WI38 (cell line): ENCODE measurements around the gene LUC7L.
"Not testable (repeated sequence)": the region's sequence is repeated elsewhere in the genome, so short reads cannot be mapped to it uniquely, and the experiment has no call there.

Experiments used
- H3K4me3 ChIP-seq: 2 replicates; pipeline ENCODE4 v1.5.1; 2011; ENCODE audit warnings: low read depth, mild to moderate bottlenecking, control low read depth, low read length
- CTCF ChIP-seq: IDR thresholded peaks from 2 replicates; pipeline ENCODE4 v1.5.1; 2012; ENCODE audit warnings: low read depth, mild to moderate bottlenecking, control low read depth, low read length

Gene LUC7L

GRCh38 chr16:162271-162991 is 66.8 kb downstream of the LUC7L start:
- no peak for TF ChIP-seq CTCF
- no peak overlapping the region for H3K4me3 ChIP-seq

GRCh38 chr16:160691-161190 is 68.5 kb downstream of the LUC7L start:
- no peak overlapping the region for H3K4me3 ChIP-seq
- TF ChIP-seq CTCF: no peak

DNA sequence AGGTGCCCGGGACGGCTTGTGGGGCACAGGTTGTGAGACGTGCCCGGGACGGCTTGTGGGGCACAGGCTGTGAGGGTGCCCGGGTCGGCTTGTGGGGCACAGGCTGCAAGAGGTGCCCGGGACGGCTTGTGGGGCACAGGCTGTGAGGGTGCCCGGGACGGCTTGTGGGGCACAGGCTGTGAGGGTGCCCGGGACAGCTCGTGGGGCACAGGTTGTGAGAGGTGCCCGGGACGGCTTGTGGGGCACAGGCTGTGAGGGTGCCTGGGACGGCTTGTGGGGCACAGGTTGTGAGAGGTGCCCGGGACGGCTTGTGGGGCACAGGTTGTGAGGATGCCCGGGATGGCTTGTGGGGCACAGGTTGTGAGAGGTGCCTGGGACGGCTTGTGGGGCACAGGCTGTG is 69.0 kb downstream of the LUC7L start:
- H3K4me3 ChIP-seq: not testable (repeated sequence)

- no peak overlapping the region for H3K4me3 ChIP-seq
- no peak for TF ChIP-seq CTCF
Measured at GRCh38 chr16:159136-159849, 70.0 kb downstream of the LUC7L start.

- H3K4me3 ChIP-seq: no peak overlapping the region
- TF ChIP-seq CTCF: no peak
Measured at GRCh38 chr16:155031-155398, 74.2 kb downstream of the LUC7L start.

- TF ChIP-seq CTCF: no peak
- H3K4me3 ChIP-seq: peak overlapping the region; percentile 43
Measured at GRCh38 chr16:154217-155030, 74.8 kb downstream of the LUC7L start.

DNA sequence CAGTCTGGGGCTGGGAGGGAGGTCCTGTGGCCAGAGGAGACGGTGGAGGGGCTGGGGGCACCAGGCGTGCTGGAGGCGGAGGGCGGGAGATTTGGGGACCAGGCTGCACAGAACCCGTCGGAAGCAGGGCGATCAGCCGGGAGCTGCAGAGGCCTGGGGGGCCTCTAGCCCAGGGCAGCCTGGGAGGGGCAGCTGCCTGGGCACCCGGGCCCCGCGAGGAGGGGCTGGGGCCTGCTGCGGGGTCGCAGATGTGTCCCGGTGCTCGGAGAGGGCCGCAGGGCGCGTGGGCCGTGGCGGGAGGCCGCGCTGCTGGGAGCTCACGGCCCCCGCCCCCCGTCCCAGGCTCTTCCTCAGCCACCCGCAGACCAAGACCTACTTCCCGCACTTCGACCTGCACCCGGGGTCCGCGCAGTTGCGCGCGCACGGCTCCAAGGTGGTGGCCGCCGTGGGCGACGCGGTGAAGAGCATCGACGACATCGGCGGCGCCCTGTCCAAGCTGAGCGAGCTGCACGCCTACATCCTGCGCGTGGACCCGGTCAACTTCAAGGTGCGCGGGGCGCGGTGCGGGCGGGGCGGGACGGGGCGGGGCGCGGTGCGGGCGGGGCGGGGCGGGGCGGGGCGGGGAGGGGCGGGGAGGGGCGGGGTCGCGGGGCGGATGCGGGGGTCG is 75.6 kb downstream of the LUC7L start:
- not testable (repeated sequence) for H3K4me3 ChIP-seq

GRCh38 chr16:153129-153521 is 76.1 kb downstream of the LUC7L start:
- H3K4me3 ChIP-seq: not testable (repeated sequence)
